NCI-H2196 (cell line): ENCODE results near the gene S100A2.
A peak's percentile ranks its signal among the peaks of the same experiment; 100 is the strongest.

Source experiments
- DNase-seq: peaks from one replicate; lab custom pipeline; 2025; ENCODE audit not compliant: unreplicated experiment; lab: John Stamatoyannopoulos, UW

S100A2 gene

GRCh38 chr1:153565529-153566374 is at the start of gene S100A2:
Gene S100A2, minus strand, starts transcription at chr1:153565844. Its CDS starts 1,967 bp downstream, at chr1:153563877.
- DNase-seq, result peak; percentile 60

GRCh38 chr1:153615406-153615805 is 49.8 kb upstream of the S100A2 start:
- no peak for DNase-seq

- no peak for DNase-seq
Observed at GRCh38 chr1:153614906-153615305, 49.3 kb upstream of the S100A2 start.

GRCh38 chr1:153614189-153614900 is 48.7 kb upstream of the S100A2 start:
- no peak for DNase-seq

- no peak for DNase-seq
Observed at GRCh38 chr1:153613406-153613805, 47.8 kb upstream of the S100A2 start.

GRCh38 chr1:153612755-153613331 is 47.2 kb upstream of the S100A2 start, which contains the start of gene S100A16:
Gene S100A16, minus strand, starts transcription at chr1:153613137. Its CDS starts 4,986 bp downstream, at chr1:153608151.
- DNase-seq, result no peak

GRCh38 chr1:153612111-153612754 is 46.6 kb upstream of the S100A2 start:
- DNase-seq, result no peak

- no peak for DNase-seq
Observed at GRCh38 chr1:153611356-153611755, 45.7 kb upstream of the S100A2 start.

- no peak for DNase-seq
Observed at GRCh38 chr1:153610811-153611301, 45.2 kb upstream of the S100A2 start.

GRCh38 chr1:153610334-153610733 is 44.7 kb upstream of the S100A2 start:
- no peak for DNase-seq

GRCh38 chr1:153609585-153609907 is 43.9 kb upstream of the S100A2 start:
- no peak for DNase-seq

GRCh38 chr1:153608742-153609584 is 43.3 kb upstream of the S100A2 start:
- no peak for DNase-seq

GRCh38 chr1:153608089-153608682 is 42.5 kb upstream of the S100A2 start:
- DNase-seq, result no peak

GRCh38 chr1:153607381-153607780 is 41.7 kb upstream of the S100A2 start:
- no peak for DNase-seq

- DNase-seq, result no peak
Observed at GRCh38 chr1:153606194-153606593, 40.5 kb upstream of the S100A2 start.

GRCh38 chr1:153602749-153603148 is 37.1 kb upstream of the S100A2 start:
- DNase-seq, result no peak

- DNase-seq, result no peak
Observed at GRCh38 chr1:153599847-153600246, 34.2 kb upstream of the S100A2 start.

- DNase-seq, result no peak
Observed at GRCh38 chr1:153598309-153599172, 32.9 kb upstream of the S100A2 start.

GRCh38 chr1:153597206-153597605 is 31.6 kb upstream of the S100A2 start:
- no peak for DNase-seq
